ENCODE data around the gene TUBA1C.

DNA sequence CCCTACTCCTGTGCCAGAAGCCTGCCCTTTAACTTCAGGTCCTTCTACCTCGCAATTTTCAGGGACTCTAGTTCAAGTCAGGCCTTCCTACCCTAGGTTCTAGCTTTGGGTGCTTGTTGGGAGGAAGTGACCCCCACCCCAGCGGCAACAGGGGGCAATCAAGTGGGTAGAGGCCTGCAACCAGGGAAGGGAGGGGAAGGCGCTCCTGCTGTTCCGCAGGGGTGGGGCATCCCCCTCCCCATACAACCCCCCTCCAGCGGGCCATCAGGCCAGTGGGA, 29.9 kb downstream of the TUBA1C start:
- TF ChIP-seq, protein P1, sequence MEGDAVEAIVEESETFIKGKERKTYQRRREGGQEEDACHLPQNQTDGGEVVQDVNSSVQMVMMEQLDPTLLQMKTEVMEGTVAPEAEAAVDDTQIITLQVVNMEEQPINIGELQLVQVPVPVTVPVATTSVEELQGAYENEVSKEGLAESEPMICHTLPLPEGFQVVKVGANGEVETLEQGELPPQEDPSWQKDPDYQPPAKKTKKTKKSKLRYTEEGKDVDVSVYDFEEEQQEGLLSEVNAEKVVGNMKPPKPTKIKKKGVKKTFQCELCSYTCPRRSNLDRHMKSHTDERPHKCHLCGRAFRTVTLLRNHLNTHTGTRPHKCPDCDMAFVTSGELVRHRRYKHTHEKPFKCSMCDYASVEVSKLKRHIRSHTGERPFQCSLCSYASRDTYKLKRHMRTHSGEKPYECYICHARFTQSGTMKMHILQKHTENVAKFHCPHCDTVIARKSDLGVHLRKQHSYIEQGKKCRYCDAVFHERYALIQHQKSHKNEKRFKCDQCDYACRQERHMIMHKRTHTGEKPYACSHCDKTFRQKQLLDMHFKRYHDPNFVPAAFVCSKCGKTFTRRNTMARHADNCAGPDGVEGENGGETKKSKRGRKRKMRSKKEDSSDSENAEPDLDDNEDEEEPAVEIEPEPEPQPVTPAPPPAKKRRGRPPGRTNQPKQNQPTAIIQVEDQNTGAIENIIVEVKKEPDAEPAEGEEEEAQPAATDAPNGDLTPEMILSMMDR (IDR thresholded peaks at IDR 0.05) = no peak
- TF ChIP-seq EP300 (IDR thresholded peaks at IDR 0.05) = no peak
